ACC112 (cell line): ENCODE measurements around the gene KREMEN1.

ENCODE experiments used
- H2AFZ ChIP-seq: fragments of 200-600 bp; sonication (generic); one replicate; pipeline ENCODE4 v1.6.0; 2017; ENCODE audit warnings: antibody characterized with exemption, low read length; ENCODE audit not compliant: unreplicated experiment
- H3K27ac ChIP-seq: fragments of 200-600 bp; sonication (generic); 2 replicates; pipeline ENCODE4 v1.5.1; 2014; ENCODE audit warnings: low read depth, mild to moderate bottlenecking, antibody characterized with exemption, low read length, moderate library complexity
- H3K27me3 ChIP-seq: fragments of 200-600 bp; sonication (generic); 2 replicates; pipeline ENCODE4 v1.6.1; 2014; ENCODE audit warnings: mild to moderate bottlenecking, antibody characterized with exemption, low read length, moderate library complexity, mixed read lengths; ENCODE audit not compliant: insufficient read depth
- H3K36me3 ChIP-seq: fragments of 200-600 bp; sonication (generic); 2 replicates; pipeline ENCODE4 v1.6.1; 2016; ENCODE audit warnings: mild to moderate bottlenecking, antibody characterized with exemption, low read length, moderate library complexity, mixed read lengths; ENCODE audit not compliant: insufficient read depth
- H3K4me1 ChIP-seq: fragments of 200-600 bp; sonication (generic); one replicate; pipeline ENCODE4 v1.6.1; 2016; ENCODE audit warnings: low read length, mixed read lengths; ENCODE audit not compliant: insufficient read depth, unreplicated experiment, control insufficient read depth
- H3K4me3 ChIP-seq: fragments of 200-600 bp; sonication (generic); 2 replicates; pipeline ENCODE4 v1.5.1; 2014; ENCODE audit warnings: mild to moderate bottlenecking, low read depth, low read length
- H3K79me2 ChIP-seq: fragments of 200-600 bp; sonication (generic); one replicate; pipeline ENCODE4 v1.6.0; 2016; ENCODE audit warnings: low read length; ENCODE audit not compliant: control insufficient read depth, unreplicated experiment, insufficient read depth

Gene KREMEN1

GRCh38 chr22:29195118-29195963 lies 122.5 kb downstream of the KREMEN1 start:
- Histone ChIP-seq H3K4me1 (no peaks in the 10 kb centered on the region), H3K27ac (no peak overlapping the region), H3K27me3 (no peaks in the 10 kb centered on the region), H3K79me2 (no peaks in the 10 kb centered on the region), H3K4me3 (no peak overlapping the region), H3K36me3 (no peaks in the 10 kb centered on the region), H2AFZ (no peak overlapping the region)

DNA sequence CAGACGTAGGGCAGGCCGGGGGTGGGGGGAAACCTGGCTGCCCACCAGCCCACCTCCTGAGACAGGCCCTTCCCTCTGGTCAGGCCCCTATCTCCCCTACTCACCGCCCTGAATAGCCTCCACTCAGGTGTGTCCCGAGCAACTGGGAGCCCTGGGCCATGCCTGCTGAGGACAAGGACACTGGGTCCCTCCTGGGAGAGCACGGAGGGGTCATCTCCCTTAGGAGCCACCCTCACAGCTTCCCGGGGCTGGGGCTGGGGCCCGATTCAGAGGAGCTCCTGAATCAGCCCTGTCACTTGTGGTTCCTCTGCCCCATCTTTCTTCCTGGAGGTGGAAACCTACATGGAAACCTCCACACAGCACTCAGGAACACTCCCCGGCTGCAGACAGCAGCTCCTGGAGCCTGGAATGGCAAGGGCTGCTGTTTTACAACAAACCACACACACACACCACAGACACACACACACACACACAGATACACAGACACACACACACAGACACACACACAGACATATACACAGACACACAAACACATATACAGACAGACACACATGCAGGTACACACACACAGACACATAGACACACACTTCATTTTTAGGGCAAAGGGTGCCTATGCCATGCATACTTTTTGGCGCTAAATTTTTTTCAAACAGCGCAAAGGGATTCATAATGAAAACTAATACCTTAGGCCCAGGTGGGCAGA lies 123.3 kb downstream of the KREMEN1 start:
- Histone ChIP-seq H2AFZ (no peak overlapping the region), H3K27me3 (no peaks in the 10 kb centered on the region), H3K4me3 (no peak overlapping the region), H3K4me1 (no peaks in the 10 kb centered on the region), H3K79me2 (no peaks in the 10 kb centered on the region), H3K27ac (no peak overlapping the region), H3K36me3 (no peaks in the 10 kb centered on the region)

GRCh38 chr22:29197096-29197495 lies 124.3 kb downstream of the KREMEN1 start:
- H3K27me3 ChIP-seq = no peaks in the 10 kb centered on the region
- H3K4me3 ChIP-seq = no peak overlapping the region
- H2AFZ ChIP-seq = no peak overlapping the region
- no peaks in the 10 kb centered on the region for H3K79me2 ChIP-seq
- no peaks in the 10 kb centered on the region for H3K36me3 ChIP-seq
- no peaks in the 10 kb centered on the region for H3K4me1 ChIP-seq
- H3K27ac ChIP-seq = no peak overlapping the region

- no peak overlapping the region for H3K4me3 ChIP-seq
- no peaks in the 10 kb centered on the region for H3K36me3 ChIP-seq
- no peak overlapping the region for H2AFZ ChIP-seq
- H3K27ac ChIP-seq = no peak overlapping the region
- H3K27me3 ChIP-seq = no peaks in the 10 kb centered on the region
- no peaks in the 10 kb centered on the region for H3K79me2 ChIP-seq
- H3K4me1 ChIP-seq = no peaks in the 10 kb centered on the region
Measured at GRCh38 chr22:29198240-29198639, 125.4 kb downstream of the KREMEN1 start.

DNA sequence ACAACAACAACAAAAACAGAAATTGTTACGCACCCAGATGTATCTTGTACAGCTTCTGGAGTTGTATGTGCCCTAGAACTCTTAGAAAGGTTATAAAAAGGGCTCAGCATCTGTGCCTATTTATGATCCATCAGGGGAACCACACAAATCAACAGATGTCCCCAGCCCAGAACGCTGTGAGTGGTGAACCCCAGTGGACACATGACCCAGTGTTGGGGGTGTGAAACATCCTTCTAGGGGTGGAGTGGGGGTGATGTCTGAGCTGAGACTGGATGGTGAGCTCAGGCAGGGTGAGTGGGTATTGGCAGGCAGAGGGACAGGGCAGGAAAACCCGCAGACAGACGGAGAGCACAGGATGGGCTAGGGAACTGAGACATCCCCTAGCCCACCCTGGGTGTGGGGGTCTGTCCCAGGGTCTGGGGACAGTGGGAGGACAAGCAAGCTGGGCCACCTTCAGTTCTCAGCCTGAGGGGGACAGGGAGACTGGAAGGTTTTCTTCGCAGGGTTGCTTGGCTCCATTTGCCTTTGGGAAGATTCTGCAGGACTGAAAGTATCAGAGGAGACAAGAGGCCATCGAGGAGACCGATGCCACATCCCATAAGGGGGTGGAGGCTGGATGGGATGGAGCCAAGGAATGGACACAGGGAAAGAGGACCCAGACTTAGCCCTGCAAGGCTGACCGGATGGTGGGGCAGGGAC lies 127.0 kb downstream of the KREMEN1 start:
- Histone ChIP-seq H3K4me3 (no peak overlapping the region), H3K27ac (no peak overlapping the region), H3K4me1 (no peaks in the 10 kb centered on the region), H2AFZ (no peak overlapping the region), H3K27me3 (no peaks in the 10 kb centered on the region), H3K79me2 (no peaks in the 10 kb centered on the region), H3K36me3 (no peaks in the 10 kb centered on the region)

DNA sequence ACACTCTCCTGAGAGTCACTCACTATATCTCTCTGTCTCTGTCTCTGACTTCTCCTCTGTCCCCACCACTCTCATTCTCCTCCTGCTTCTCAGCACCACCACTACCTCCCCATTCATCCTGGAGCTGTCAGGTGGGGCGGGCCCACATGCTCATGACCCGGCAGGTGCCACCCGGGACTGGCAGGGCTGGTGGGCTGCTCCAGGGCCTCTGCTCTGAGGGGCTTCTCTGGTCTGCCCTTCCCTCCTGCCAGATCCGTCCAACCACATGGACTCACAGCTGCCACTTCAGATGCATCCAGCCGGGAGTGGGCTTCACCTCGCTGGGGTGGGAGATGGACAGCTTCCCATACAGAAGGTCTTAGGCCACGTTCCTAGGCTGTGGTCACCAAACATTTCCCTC lies 128.1 kb downstream of the KREMEN1 start:
- Histone ChIP-seq H2AFZ (no peak overlapping the region), H3K36me3 (no peaks in the 10 kb centered on the region), H3K27me3 (peaks cover 7% of the 10 kb centered on the region; the same call in 1 of the 2 replicates), H3K79me2 (no peaks in the 10 kb centered on the region), H3K4me3 (no peak overlapping the region), H3K27ac (no peak overlapping the region), H3K4me1 (no peaks in the 10 kb centered on the region)

- Histone ChIP-seq H2AFZ (no peak overlapping the region), H3K79me2 (no peaks in the 10 kb centered on the region), H3K27ac (no peak overlapping the region), H3K4me3 (no peak overlapping the region), H3K4me1 (no peaks in the 10 kb centered on the region), H3K27me3 (peaks cover 16% of the 10 kb centered on the region), H3K36me3 (no peaks in the 10 kb centered on the region)
Measured at GRCh38 chr22:29201782-29202181, 128.9 kb downstream of the KREMEN1 start.

DNA sequence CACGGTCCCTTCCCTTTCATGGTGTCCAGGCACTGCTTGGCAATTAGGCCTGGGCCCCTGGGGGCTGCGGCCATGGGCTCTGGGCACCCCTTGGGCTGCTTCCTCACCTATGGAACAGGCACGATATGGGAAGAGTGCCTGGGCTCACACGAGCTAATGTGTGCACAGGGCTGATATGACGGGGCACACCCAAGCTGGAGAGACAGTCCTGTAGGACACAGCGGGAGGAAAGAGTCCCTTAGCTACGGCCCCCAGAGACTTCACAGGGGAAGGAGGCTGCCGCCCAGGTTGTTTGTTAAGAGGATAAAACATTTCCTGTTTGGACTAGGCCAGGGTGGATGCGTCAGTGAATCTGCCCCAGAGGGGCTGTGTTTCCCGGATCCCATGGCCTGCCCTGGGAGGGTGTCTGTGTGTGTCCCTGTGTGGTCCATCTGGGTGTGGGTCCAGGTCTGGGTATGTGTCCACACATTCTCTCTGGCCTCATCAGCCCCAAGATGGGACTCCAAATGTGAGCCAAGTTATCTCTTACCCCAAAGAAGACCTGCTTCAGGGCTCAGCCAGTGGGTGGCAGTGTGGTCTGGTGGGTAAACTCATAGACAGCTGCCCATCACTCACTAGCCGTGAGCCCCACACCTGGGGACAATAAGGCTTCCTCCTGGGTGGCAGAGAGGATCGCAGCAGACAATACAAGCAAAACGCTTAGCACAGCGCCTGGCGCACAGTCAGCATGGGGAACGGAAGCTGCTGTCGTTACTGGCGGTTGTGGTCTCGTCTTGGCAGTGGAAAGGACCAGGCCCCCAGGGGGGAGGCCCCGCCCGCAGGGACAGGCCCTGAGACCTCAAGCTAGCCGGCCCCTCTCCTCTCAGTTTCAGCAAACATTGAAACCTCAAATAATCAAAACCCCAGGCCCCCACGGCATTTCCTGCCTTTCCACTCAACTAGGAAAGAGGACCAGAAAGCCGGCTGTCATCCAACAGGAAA lies 129.7 kb downstream of the KREMEN1 start:
- Histone ChIP-seq H3K4me3 (no peak overlapping the region), H2AFZ (no peak overlapping the region), H3K27me3 (peaks cover 19% of the 10 kb centered on the region)

GRCh38 chr22:29203488-29204454 lies 130.9 kb downstream of the KREMEN1 start:
- Histone ChIP-seq H2AFZ (no peak overlapping the region), H3K36me3 (no peaks in the 10 kb centered on the region), H3K27me3 (peaks cover 19% of the 10 kb centered on the region), H3K27ac (no peak overlapping the region), H3K4me1 (no peaks in the 10 kb centered on the region), H3K79me2 (no peaks in the 10 kb centered on the region), H3K4me3 (no peak overlapping the region)

More for the DNA sequence above, 129.7 kb downstream of the KREMEN1 start:
- Histone ChIP-seq H3K79me2 (no peaks in the 10 kb centered on the region), H3K4me1 (no peaks in the 10 kb centered on the region), H3K36me3 (no peaks in the 10 kb centered on the region), H3K27ac (no peak overlapping the region)
